Fibroblast of lung (primary cell): ENCODE measurements around the gene DGLUCY. TPM values are rescaled to one million over a fixed set of nuclear protein-coding genes. Genes with fewer than 3 reads are reported as not detected.
"Not testable (repeated sequence)": the region's sequence is repeated elsewhere in the genome, so short reads cannot be mapped to it uniquely, and the experiment has no call there.

Source experiments
- DNase-seq, 2 donors: peaks; one replicate each; pipeline versions ENCODE4 v3.0.0 to v3.0.0-alpha.2; 2010; ENCODE audit warnings: low read depth in 2 of 2
- H2AFZ ChIP-seq: 2 replicates; pipeline ENCODE4 v1.5.1; 2012; ENCODE audit warnings: low read length, control low read depth, inconsistent platforms
- H3K27ac ChIP-seq: 2 replicates; pipeline ENCODE4 v1.5.1; 2011; ENCODE audit warnings: low read length, control low read depth; ENCODE audit not compliant: insufficient read depth
- H3K27me3 ChIP-seq: 2 replicates; pipeline ENCODE4 v1.5.1; 2011; ENCODE audit warnings: mild to moderate bottlenecking, low read length; ENCODE audit not compliant: control insufficient read depth, insufficient read depth
- H3K36me3 ChIP-seq: 2 replicates; pipeline ENCODE4 v1.5.1; 2011; ENCODE audit warnings: low read length; ENCODE audit not compliant: control insufficient read depth, insufficient read depth
- H3K4me1 ChIP-seq: 2 replicates; pipeline ENCODE4 v1.5.1; 2011; ENCODE audit warnings: low read length; ENCODE audit not compliant: control insufficient read depth, insufficient read depth; ENCODE audit errors: extremely low read depth
- H3K4me2 ChIP-seq: 2 replicates; pipeline ENCODE4 v1.5.1; 2011; ENCODE audit warnings: low read length, control low read depth; ENCODE audit not compliant: insufficient read depth; ENCODE audit errors: extremely low read depth
- H3K4me3 ChIP-seq, 4 experiments: fragments of 200-600 bp in 1 of 4; sonication (generic) in 1 of 4; replicated peaks in 1 of 4; 2 replicates each; pipeline ENCODE4 v1.5.1; 2011 to 2016; ENCODE audit warnings: low read length in 4 of 4, low read depth in 3 of 4, mild to moderate bottlenecking in 3 of 4, control low read depth in 2 of 4, inconsistent platforms in 1 of 4, mixed read lengths in 1 of 4; ENCODE audit not compliant: insufficient read depth in 1 of 4; ENCODE audit errors: control extremely low read depth in 1 of 4
- H3K79me2 ChIP-seq: 2 replicates; pipeline ENCODE4 v1.5.1; 2012; ENCODE audit warnings: mild to moderate bottlenecking, low read length, inconsistent platforms; ENCODE audit not compliant: control insufficient read depth, insufficient read depth
- H3K9ac ChIP-seq: 2 replicates; pipeline ENCODE4 v1.5.1; 2011; ENCODE audit warnings: mild to moderate bottlenecking, low read length, control low read depth; ENCODE audit not compliant: insufficient read depth
- H3K9me3 ChIP-seq: 2 replicates; pipeline ENCODE4 v1.5.1; 2012; ENCODE audit warnings: low read depth, low read length; ENCODE audit not compliant: control insufficient read depth, insufficient read depth
- H4K20me1 ChIP-seq: 2 replicates; pipeline ENCODE4 v1.5.1; 2011; ENCODE audit warnings: low read length; ENCODE audit not compliant: control insufficient read depth, insufficient read depth; ENCODE audit errors: extremely low read depth
- EZH2 ChIP-seq: IDR thresholded peaks from 2 replicates; pipeline ENCODE4 v1.5.1; 2012; ENCODE audit warnings: low read length, control low read depth, mild to moderate bottlenecking; ENCODE audit errors: missing control alignments
- polyA plus RNA-seq, 2 donors: library from polyadenylated mRNA; depleted of rRNA in 1 of 2; stranded (reverse) in 1 of 2; unstranded in 1 of 2; fragments of >200 nt; gene quantifications; 2 replicates each; pipeline ENCODE4 v1.2.1, GENCODE V29; 2011 to 2012; ENCODE audit warnings: missing spikeins in 1 of 2
- total RNA-seq: library from RNA; depleted of rRNA; stranded (reverse); fragments of >200 nt; gene quantifications from 2 replicates; pipeline ENCODE4 v1.2.1, GENCODE V29; 2014
- TF ChIP-seq, protein P1 (sequence below), 2 donors: IDR thresholded peaks in 1 of 2; conservative IDR thresholded peaks in 1 of 2; 1 replicate in 1 of 2; 2 replicates in 1 of 2; pipeline ENCODE4 v1.5.1; 2011 to 2012; ENCODE audit warnings: low read length in 2 of 2, control low read depth in 1 of 2, inconsistent platforms in 1 of 2, low read depth in 1 of 2, mild to moderate bottlenecking in 1 of 2

The DGLUCY gene
- total and polyA plus RNA-seq, 2 donors (not counting 1 experiment from before 2014, with no cell fraction given), result 26.7 to 62.1 TPM

DNA sequence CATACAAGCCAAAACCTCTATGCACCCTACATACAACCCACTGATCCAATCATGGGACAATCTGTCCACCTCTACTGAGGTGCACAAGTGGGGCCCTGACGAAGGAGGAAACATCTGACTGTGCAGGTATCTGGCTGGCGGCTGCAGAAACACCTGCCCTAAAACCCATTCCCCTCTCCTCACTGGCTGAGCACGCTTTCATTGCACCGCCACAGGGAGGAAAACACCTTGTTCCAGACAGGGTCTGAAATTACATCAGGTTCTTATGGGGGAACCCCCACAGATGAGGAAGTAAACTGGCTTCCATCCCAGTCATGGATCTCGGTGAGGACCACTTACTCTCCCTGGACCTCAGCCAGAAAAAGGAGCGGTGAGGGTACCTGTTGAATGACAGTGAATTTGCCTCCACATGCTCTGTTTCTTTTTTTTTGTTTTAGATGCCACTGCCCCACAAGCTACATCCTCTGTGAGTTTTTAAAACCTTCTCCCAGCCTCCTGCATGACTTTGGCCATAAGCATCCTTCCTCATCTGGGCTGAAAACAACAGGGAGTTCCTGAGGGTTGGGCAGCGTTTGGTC, 23.8 kb upstream of the DGLUCY start:
- DNase-seq, result no peak
- no peaks in the 10 kb centered on the region for H3K9me3 ChIP-seq

DNA sequence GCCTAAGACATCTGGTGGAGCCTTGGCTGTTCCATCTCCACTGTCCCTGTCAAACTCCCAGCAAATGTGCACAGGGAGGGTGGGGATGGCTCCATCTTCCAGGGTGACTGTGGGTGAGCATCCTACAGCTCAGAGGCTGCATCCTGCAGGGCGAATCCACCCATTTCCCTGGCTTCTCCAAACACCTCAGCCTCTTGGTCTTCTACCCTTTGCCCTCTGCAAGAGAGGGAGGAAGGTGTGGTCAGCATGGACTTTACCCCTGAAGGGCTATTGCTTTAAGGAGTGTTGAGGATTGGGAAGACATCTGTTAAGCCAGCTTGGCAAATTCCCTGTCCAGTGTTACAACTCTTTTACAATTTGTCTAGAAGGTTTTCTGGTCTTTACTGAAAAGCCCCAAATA, 23.1 kb upstream of the DGLUCY start:
- H3K79me2 ChIP-seq, result no peaks in the 10 kb centered on the region
- H3K36me3 ChIP-seq, result no peaks in the 10 kb centered on the region
- H3K4me1 ChIP-seq, result no peaks in the 10 kb centered on the region
- no peak overlapping the region for H3K4me2 ChIP-seq
- no peak overlapping the region for H3K4me3 ChIP-seq
- TF ChIP-seq, protein P1, sequence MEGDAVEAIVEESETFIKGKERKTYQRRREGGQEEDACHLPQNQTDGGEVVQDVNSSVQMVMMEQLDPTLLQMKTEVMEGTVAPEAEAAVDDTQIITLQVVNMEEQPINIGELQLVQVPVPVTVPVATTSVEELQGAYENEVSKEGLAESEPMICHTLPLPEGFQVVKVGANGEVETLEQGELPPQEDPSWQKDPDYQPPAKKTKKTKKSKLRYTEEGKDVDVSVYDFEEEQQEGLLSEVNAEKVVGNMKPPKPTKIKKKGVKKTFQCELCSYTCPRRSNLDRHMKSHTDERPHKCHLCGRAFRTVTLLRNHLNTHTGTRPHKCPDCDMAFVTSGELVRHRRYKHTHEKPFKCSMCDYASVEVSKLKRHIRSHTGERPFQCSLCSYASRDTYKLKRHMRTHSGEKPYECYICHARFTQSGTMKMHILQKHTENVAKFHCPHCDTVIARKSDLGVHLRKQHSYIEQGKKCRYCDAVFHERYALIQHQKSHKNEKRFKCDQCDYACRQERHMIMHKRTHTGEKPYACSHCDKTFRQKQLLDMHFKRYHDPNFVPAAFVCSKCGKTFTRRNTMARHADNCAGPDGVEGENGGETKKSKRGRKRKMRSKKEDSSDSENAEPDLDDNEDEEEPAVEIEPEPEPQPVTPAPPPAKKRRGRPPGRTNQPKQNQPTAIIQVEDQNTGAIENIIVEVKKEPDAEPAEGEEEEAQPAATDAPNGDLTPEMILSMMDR (conservative IDR thresholded peaks at IDR 0.05 in 1 of 2, IDR thresholded peaks at IDR 0.05 in 1 of 2; ENCODE audit: low read depth in 1 of 2, low read length in 2 of 2), result no peak
- TF ChIP-seq EZH2, result no peak
- H2AFZ ChIP-seq, result no peak overlapping the region
- no peaks in the 10 kb centered on the region for H4K20me1 ChIP-seq
- H3K27me3 ChIP-seq, result no peaks in the 10 kb centered on the region
- no peak overlapping the region for H3K9ac ChIP-seq
- DNase-seq, result no peak
- H3K27ac ChIP-seq, result no peak overlapping the region
- H3K9me3 ChIP-seq, result no peaks in the 10 kb centered on the region

More for the DNA sequence above, 23.8 kb upstream of the DGLUCY start:
- H3K4me2 ChIP-seq, result no peak overlapping the region
- H3K4me3 ChIP-seq, result no peak overlapping the region
- no peak for TF ChIP-seq EZH2
- TF ChIP-seq, protein P1 (conservative IDR thresholded peaks at IDR 0.05 in 1 of 2, IDR thresholded peaks at IDR 0.05 in 1 of 2; ENCODE audit: low read depth in 1 of 2, low read length in 2 of 2), result no peak
- H3K79me2 ChIP-seq, result no peaks in the 10 kb centered on the region
- no peaks in the 10 kb centered on the region for H3K4me1 ChIP-seq
- H3K9ac ChIP-seq, result no peak overlapping the region
- H3K36me3 ChIP-seq, result no peaks in the 10 kb centered on the region
- no peaks in the 10 kb centered on the region for H3K27me3 ChIP-seq
- no peak overlapping the region for H3K27ac ChIP-seq
- H2AFZ ChIP-seq, result no peak overlapping the region
- no peaks in the 10 kb centered on the region for H4K20me1 ChIP-seq

DNA sequence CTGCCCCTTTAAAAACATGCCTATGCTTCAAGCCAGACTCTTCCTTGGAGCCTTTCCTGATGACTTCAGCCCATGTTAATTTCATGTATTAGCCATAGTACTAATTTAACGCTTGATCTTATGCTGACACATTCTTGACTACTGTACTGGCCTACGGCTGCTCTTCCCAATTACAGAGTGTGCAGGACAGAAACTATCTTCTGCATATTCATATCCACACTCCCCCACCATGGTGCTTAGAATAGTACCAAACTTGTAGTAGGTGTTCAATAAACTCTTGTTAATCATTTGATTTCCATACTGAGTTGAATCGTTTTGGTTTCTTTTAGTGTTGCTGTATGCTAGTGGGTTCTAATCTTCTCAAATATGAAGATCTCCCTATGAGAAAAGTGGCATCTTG, 21.8 kb upstream of the DGLUCY start:
- DNase-seq, result no peak
- no peaks in the 10 kb centered on the region for H3K79me2 ChIP-seq

DNA sequence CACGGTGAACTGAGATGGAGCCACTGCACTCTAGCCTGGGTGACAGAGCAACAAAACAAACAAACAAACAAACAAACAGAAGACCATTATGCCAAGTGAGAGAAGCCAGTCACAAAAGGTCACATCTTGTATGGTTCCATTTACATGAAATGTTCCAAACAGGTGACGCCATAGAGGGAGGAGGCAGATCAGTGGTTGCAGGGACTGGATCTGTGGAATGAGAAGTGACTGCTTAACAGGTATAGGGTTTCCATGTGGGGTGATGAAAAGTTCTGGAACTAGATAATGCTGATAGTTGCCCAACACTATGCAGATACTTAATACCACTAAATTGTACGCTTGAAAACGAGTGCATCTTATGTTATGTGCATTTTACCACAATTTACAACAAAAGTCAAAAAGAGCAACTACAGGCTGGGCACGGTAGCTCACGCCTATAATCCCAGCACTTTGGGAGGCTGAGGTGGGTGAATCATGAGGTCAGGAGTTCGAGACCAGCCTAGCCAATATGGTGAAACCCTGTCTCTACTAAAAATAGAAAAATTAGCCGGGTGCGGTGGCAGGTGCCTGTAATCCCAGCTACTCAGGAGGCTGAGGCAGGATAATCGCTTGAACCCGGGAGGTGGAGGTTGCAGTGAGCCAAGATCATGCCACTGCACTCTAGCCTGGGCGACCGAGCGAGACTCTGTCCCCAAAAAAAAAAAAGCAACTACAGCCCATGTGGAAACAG, 20.0 kb upstream of the DGLUCY start:
- not testable (repeated sequence) for H2AFZ ChIP-seq, H3K4me2 ChIP-seq, H3K9me3 ChIP-seq, H4K20me1 ChIP-seq, H3K9ac ChIP-seq, DNase-seq, H3K4me3 ChIP-seq, H3K4me1 ChIP-seq, H3K27me3 ChIP-seq, H3K79me2 ChIP-seq, H3K27ac ChIP-seq, H3K36me3 ChIP-seq

More for the DNA sequence above, 21.8 kb upstream of the DGLUCY start:
- Histone ChIP-seq H4K20me1 (no peaks in the 10 kb centered on the region), H3K36me3 (no peaks in the 10 kb centered on the region), H3K4me3 (no peak overlapping the region), H3K4me1 (no peaks in the 10 kb centered on the region), H3K27me3 (no peaks in the 10 kb centered on the region), H3K9ac (no peak overlapping the region), H3K9me3 (no peaks in the 10 kb centered on the region), H3K4me2 (no peak overlapping the region), H3K27ac (no peak overlapping the region), H2AFZ (no peak overlapping the region)
- no peak for TF ChIP-seq EZH2
- TF ChIP-seq, protein P1 (conservative IDR thresholded peaks at IDR 0.05 in 1 of 2, IDR thresholded peaks at IDR 0.05 in 1 of 2; ENCODE audit: low read depth in 1 of 2, low read length in 2 of 2), result no peak
